Testis (tissue), 3 donors: ENCODE measurements around the gene C21orf91. TPM values are rescaled to one million over a fixed set of nuclear protein-coding genes. Genes with fewer than 3 reads are reported as not detected.
"Not testable (repeated sequence)": the region's sequence is repeated elsewhere in the genome, so short reads cannot be mapped to it uniquely, and the experiment has no call there.

Experiments
- DNase-seq: peaks from one replicate; pipeline ENCODE4 v3.0.0-alpha.2; 2019
- H3K27ac ChIP-seq, 2 donors: fragments of 200-600 bp; sonication (generic); one replicate each; pipeline ENCODE4 v1.5.1; 2019
- H3K27me3 ChIP-seq: fragments of 200-600 bp; sonication (generic); one replicate; pipeline ENCODE4 v1.5.1; 2019
- H3K36me3 ChIP-seq: fragments of 200-600 bp; sonication (generic); one replicate; pipeline ENCODE4 v1.5.1; 2017; ENCODE audit warnings: low read depth; ENCODE audit errors: missing control alignments
- H3K4me1 ChIP-seq: fragments of 200-600 bp; sonication (generic); one replicate; pipeline ENCODE4 v1.5.1; 2019
- H3K4me3 ChIP-seq, 2 donors: fragments of 200-600 bp; sonication (generic); one replicate each; pipeline ENCODE4 v1.5.1; 2017 to 2019
- H3K9me3 ChIP-seq: fragments of 200-600 bp; sonication (generic); one replicate; pipeline ENCODE4 v1.5.1; 2017
- POLR2A ChIP-seq: fragments of 450-650 bp; IDR thresholded peaks from one replicate; pipeline ENCODE4 v1.6.1; 2017; ENCODE audit warnings: antibody characterized with exemption, mild to moderate bottlenecking, moderate library complexity
- WGBS, 2 donors: methylation state at CpG; one replicate each; pipeline ENCODE4 v1.1.5; 2018; 5-methylcytosine and 5-hydroxymethylcytosine counted together
- intact Hi-C: fragments of 100-400 bp; cut with DNase I; formaldehyde crosslinking; loops from one replicate; pipeline ENCODE4 v1.15.1; 2023; ENCODE audit warnings: low total_unique reads
- polyA plus RNA-seq: library from polyadenylated mRNA; stranded (reverse); fragments of 350-450 nt; fragmentation: Illumina TruSeq; extraction: RNeasy Lipid Tissue Mini Kit (QIAGEN cat#74804); gene quantifications from one replicate; pipeline ENCODE4 v1.2.3, GENCODE V29; 2014; ENCODE audit warnings: low read depth, low replicate concordance; ENCODE audit not compliant: insufficient read depth
- total RNA-seq, 2 donors: library from RNA; depleted of rRNA; stranded (reverse); fragments of >200 nt; gene quantifications; one replicate each; pipeline ENCODE4 v1.2.3, GENCODE V29; 2016
- TF ChIP-seq, protein P1 (sequence below), 3 experiments: fragments of 450-650 bp in 2 of 3; fragments of 200-600 bp in 1 of 3; sonication (generic) in 1 of 3; IDR thresholded peaks; one replicate each; pipeline ENCODE4 v1.5.1; 2016 to 2019; ENCODE audit warnings: antibody characterized with exemption in 3 of 3, mild to moderate bottlenecking in 2 of 3, moderate library complexity in 1 of 3

The C21orf91 gene
- total and polyA plus RNA-seq, 3 donors from 2014 or later: 37.0 to 44.4 (median 40.7) TPM

DNA sequence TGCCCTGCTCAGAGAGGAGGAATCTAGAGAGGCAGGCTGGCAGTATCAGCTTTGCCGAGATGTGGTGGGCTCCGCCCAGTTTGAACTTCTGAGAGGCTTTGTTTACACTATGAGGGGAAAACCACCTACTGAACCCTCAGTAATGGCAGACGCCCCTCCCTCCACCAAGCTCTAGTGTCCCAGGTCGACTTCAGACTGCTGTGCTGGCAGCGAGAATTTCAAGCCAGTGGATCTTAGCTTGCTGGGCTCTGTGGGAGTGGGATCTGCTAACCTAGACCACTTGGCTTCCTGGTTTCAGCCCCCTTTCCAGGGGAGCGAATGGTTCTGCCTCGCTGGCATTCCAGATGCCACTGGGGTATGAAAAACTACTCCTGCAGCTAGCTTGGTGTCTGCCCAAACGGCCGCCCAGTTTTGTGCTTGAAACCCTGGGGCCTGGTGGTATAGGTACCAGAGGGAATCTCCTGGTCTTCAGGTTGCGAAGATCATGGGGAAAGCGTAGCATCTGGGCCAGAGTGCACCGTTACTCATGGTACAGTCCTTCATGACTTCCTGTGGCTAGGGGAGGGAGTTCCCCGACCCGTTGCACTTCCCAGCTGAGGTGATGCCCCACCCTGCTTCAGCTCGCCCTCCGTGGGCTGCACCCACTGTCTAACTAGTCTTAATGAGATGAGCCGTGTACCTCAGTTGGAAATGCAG is 43.6 kb downstream of the C21orf91 start:
- Histone ChIP-seq H3K4me3 (no peak overlapping the region), H3K9me3 (no peaks in the 10 kb centered on the region), H3K27me3 (no peaks in the 10 kb centered on the region), H3K36me3 (no peaks in the 10 kb centered on the region), H3K4me1 (no peaks in the 10 kb centered on the region), H3K27ac (no peak overlapping the region)
- DNase-seq: no peak
- intact Hi-C loops: no loop called here
- WGBS, 2 donors: 71 to 86% methylated on average over 5 to 17 of the region's 17 CpGs
- TF ChIP-seq POLR2A: no peak
- TF ChIP-seq, protein P1, sequence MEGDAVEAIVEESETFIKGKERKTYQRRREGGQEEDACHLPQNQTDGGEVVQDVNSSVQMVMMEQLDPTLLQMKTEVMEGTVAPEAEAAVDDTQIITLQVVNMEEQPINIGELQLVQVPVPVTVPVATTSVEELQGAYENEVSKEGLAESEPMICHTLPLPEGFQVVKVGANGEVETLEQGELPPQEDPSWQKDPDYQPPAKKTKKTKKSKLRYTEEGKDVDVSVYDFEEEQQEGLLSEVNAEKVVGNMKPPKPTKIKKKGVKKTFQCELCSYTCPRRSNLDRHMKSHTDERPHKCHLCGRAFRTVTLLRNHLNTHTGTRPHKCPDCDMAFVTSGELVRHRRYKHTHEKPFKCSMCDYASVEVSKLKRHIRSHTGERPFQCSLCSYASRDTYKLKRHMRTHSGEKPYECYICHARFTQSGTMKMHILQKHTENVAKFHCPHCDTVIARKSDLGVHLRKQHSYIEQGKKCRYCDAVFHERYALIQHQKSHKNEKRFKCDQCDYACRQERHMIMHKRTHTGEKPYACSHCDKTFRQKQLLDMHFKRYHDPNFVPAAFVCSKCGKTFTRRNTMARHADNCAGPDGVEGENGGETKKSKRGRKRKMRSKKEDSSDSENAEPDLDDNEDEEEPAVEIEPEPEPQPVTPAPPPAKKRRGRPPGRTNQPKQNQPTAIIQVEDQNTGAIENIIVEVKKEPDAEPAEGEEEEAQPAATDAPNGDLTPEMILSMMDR (IDR thresholded peaks at IDR 0.05): no peak

- intact Hi-C loops, H3K27ac ChIP-seq: not testable (repeated sequence)
- 92 to 100% methylated on average over 1 to 7 of the region's 7 CpGs for WGBS, 2 donors
Observed at GRCh38 chr21:17775021-17775420, 44.1 kb downstream of the C21orf91 start.

GRCh38 chr21:17769447-17769845 is 49.7 kb downstream of the C21orf91 start:
- intact Hi-C loops: no loop called here
- no peak for TF ChIP-seq POLR2A
- TF ChIP-seq, protein P1 (IDR thresholded peaks at IDR 0.05): no peak
- Histone ChIP-seq H3K4me1 (no peaks in the 10 kb centered on the region), H3K27ac (no peak overlapping the region), H3K27me3 (no peaks in the 10 kb centered on the region), H3K4me3 (no peak overlapping the region), H3K9me3 (no peaks in the 10 kb centered on the region), H3K36me3 (no peaks in the 10 kb centered on the region)
- 89 to 93% methylated on average over 3 of the region's 3 CpGs for WGBS, 2 donors
- DNase-seq: no peak

More at GRCh38 chr21:17775021-17775420, 44.1 kb downstream of the C21orf91 start:
- not testable (repeated sequence) for H3K27me3 ChIP-seq, DNase-seq, H3K4me1 ChIP-seq, H3K9me3 ChIP-seq, H3K4me3 ChIP-seq, H3K36me3 ChIP-seq

- H3K36me3 ChIP-seq: no peaks in the 10 kb centered on the region
- DNase-seq: no peak
- H3K4me3 ChIP-seq: no peak overlapping the region
- no peaks in the 10 kb centered on the region for H3K4me1 ChIP-seq
- H3K27me3 ChIP-seq: no peaks in the 10 kb centered on the region
- no peak for TF ChIP-seq POLR2A
- WGBS, 2 donors: 68 to 78% methylated on average over 3 of the region's 3 CpGs
- intact Hi-C loops: no loop called here
- H3K9me3 ChIP-seq: no peaks in the 10 kb centered on the region
- H3K27ac ChIP-seq: no peak overlapping the region
Observed at GRCh38 chr21:17768840-17769446, 50.2 kb downstream of the C21orf91 start.

GRCh38 chr21:17765207-17765606 is 53.9 kb downstream of the C21orf91 start:
- H3K27me3 ChIP-seq: no peaks in the 10 kb centered on the region
- H3K27ac ChIP-seq: no peak overlapping the region
- H3K4me1 ChIP-seq: no peaks in the 10 kb centered on the region
- WGBS, 2 donors: 90 to 93% methylated on average over 5 of the region's 5 CpGs
- no peaks in the 10 kb centered on the region for H3K36me3 ChIP-seq
- H3K9me3 ChIP-seq: no peaks in the 10 kb centered on the region
- no peak for TF ChIP-seq POLR2A
- TF ChIP-seq, protein P1 (IDR thresholded peaks at IDR 0.05): no peak
- intact Hi-C loops: no loop called here
- H3K4me3 ChIP-seq: no peak overlapping the region
- DNase-seq: no peak
